ENCODE results near the gene ERCC2. TPM values are rescaled to one million over a fixed set of nuclear protein-coding genes. Genes with fewer than 3 reads are reported as not detected.
"Not testable (repeated sequence)": the region's sequence is repeated elsewhere in the genome, so short reads cannot be mapped to it uniquely, and the experiment has no call there.

The ERCC2 gene
- polyA plus RNA-seq (ENCODE audit: insufficient read length in 10 of 10), result 10 to 100 TPM; 12.0 to 18.1 (median 15.9) TPM
- long read RNA-seq, donor 1, full-length matches to known transcripts, result 3 of 3 reads
- long read RNA-seq, donor 1, partial matches to known transcripts, result 0 of 3 reads
- long read RNA-seq, donor 1, other reads (novel, unspliced or antisense), result 0 of 3 reads
- long read RNA-seq, donor 2, result 0 reads
- long read RNA-seq, donor 3, result 0 reads
- long read RNA-seq, donor 4, result 0 reads
- long read RNA-seq, donor 5, full-length matches to known transcripts, result 2 of 2 reads
- long read RNA-seq, donor 5, partial matches to known transcripts, result 0 of 2 reads
- long read RNA-seq, donor 5, other reads (novel, unspliced or antisense), result 0 of 2 reads
- long read RNA-seq, donor 6, partial matches to known transcripts, result 0 of 1 reads
- long read RNA-seq, donor 6, other reads (novel, unspliced or antisense), result 0 of 1 reads
- long read RNA-seq, donor 7, full-length matches to known transcripts, result 4 of 4 reads
- long read RNA-seq, donor 7, partial matches to known transcripts, result 0 of 4 reads
- long read RNA-seq, donor 7, other reads (novel, unspliced or antisense), result 0 of 4 reads
- long read RNA-seq, donor 8, result 0 reads
- long read RNA-seq, donor 9, result 0 reads

DNA sequence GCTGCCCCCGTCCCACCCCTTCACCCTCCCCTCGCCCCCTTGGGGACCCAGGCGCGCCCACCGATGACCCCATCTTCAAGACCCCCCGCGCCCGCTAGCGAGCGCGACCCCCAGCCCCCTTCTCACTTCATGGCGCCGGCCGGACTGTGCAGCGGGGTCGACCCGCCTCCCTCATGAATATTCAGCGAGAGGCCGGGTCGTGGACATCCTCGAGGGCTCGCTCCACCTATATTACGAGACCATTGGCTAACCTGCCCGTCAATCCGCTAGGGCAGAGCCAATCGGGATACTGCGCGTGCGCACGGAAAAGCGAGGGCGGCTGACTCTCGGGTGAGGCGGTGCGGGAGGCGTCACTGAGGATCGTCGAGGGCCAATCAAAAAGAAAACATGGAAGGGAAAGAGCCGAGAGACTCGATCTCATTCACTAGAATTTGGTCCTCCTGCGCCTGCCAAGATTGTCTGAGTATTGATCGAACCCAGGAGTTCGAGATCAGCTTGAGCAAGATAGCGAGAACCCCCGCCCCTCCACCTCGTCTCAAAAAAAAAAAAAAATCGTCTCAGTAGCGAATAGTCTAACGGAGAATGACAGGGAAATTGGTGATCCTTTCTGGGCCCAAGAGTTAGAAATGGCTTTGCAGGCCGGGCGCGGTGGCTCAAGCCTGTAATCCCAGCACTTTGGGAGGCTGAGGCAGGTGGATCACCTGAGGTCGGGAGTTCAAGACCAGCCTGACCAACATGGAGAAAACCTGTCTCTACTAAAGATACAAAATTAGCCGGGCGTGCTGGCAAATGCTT, at the start of gene ERCC2:
Gene ERCC2, minus strand, starts transcription at position 164 of the 795 bp plus-strand sequence. Its CDS starts 33 bp downstream, at position 131.
- DNase-seq, result peak; percentile 100

DNA sequence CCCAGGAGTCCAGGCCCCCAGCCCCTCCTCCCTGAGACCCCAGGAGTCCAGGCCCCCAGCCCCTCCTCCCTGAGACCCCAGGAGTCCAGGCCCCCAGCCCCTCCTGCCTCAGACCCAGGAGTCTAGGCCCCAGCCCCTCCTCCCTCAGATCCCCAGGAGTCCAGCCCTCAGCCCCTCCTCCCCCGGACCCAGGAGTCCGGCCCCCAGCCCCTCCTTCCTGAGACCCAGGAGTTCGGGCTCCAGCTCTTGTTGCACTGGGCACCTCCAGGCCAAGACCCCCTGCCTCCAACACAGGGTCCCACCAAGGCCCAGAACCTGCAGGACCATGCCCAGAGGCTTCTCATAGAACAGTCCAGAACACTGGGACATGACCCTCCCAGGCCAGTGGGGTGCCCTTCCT, 49.5 kb upstream of the ERCC2 start:
- no peak for DNase-seq

DNA sequence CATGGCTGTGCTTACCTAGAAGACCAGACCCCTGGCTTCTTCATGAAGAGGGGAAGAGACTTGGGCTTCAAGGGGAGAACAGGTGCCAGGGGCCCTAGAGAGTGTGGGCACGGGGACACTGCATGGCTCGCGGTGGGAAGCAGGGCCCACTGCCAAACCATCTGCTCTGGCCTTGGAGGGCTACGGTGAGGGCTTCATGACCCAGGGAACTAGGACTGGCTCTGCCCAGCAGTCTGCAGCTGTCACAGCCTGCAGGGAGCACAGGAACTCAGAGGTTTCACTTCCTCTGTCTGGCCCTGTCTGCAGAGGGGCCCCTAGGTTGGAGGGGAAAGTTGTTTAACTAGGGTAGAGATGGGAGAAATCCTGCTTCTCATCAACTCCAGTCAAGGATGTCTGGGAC, 49.0 kb upstream of the ERCC2 start:
- DNase-seq, result peak; percentile 40 to 55 (median 47)

DNA sequence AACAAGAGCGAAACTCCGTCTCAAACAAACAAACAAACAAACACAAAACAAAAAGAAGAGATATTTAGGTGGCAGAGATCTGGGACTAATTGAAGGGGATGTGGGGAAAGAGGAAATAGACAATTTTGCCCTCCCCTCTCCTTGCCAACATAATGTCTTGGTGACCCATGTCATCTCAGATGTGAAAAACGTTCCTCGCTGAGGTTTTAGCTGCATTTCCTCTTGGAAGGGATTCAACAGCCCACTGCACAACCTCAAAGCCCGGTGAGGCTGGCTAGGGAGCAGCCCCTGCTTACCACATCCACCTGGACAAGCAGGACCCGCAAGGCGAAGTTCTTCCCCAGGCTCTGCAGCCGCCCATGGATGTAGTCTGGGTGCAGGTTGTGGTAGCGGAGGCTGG, 48.4 kb upstream of the ERCC2 start:
- no peak for DNase-seq

DNA sequence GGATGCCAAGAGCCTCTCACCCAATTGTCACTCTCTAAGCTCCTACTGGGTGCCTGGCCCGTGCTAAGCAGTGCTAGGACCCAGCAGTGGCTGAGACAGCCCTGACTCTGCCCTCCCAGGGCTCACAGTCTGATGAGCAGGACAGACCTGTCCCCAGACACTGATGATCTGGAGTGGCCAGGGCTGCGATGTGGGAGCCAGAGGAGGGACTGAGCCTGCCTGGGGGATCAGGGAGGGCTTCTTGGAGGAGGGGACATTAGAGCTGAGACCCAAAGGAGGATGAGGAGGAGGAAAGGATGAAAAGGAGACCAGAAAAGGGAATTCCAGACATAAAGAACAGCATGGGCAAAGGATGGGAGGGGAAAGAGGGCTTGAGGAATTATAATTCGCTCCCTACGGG, 46.8 kb upstream of the ERCC2 start:
- DNase-seq, result no peak

DNA sequence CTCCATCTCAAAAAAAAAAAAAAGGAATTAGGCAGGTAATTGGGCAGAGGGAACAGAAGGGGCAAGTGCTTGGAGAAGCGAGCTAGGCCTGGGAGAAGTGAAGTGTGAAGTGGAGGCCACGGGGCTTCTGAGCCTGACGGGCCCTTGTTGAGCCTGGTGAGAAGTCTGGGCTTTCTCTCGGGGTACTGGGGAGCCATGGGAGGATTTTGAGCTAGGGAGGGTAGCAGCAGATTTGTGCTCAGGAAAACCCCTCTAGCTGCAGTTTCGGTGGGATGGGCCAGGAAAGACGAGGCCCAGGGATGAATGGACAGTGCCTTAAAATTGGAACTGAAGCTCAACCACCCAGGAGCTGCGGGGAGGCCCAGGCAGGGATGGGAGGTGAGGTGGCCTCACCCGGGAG, 44.1 kb upstream of the ERCC2 start:
- no peak for DNase-seq

DNA sequence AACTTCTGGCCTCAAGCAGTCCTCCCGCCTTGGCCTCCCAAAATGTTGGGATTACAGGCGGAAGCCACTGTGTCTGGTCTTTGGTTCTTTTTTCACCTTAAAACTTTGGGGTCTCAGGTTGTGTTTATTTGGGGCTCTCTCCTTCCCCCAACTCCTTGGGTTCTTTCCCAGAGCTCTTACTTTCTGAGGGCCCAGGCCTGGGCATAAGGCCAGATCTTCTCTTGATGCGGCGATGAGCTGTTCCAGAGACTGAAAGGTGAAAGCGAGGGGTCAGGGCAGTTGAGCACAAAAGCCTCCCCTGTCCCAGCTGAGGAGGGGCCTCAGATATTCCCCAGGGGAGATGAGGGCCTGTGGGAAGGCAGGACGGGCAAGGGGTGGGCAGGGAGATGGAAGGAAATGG, 43.1 kb upstream of the ERCC2 start:
- no peak for DNase-seq

DNA sequence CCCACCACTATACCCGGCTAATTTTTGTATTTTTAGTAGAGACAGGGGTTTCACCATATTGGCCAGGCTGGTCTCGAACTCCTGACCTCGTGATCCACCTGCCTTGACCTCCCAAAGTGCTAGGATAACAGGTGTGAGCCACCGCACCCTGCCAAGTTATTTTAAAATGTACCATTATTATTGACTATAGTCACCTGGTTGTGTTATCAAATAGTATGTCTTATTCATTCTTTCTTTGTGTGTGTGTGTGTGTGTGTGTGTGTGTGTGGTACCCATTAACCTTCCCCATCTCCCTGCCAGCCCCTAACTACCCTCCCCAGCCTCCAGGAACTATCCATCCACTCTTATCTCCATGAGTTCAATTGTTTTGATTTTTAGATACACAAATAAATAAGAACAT, 40.0 kb upstream of the ERCC2 start:
- DNase-seq, result not testable (repeated sequence)

DNA sequence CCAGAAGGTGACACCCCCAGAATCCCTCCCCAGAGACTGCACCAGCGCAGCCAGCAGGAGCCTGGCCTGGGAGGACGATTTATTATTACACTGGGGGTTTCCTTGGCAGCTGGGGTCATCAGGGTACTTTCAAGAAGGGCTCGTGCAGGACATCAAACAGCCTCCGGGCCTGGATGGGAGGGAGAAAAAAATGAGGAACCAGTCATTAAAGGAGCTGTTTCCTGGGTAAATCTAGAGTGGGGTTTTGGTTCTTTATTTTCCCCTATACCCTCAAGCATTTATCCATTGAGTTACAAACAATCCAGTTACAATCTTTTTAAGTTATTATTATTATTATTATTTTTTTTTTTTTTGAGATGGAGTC, 39.2 kb upstream of the ERCC2 start:
- no peak for DNase-seq

DNA sequence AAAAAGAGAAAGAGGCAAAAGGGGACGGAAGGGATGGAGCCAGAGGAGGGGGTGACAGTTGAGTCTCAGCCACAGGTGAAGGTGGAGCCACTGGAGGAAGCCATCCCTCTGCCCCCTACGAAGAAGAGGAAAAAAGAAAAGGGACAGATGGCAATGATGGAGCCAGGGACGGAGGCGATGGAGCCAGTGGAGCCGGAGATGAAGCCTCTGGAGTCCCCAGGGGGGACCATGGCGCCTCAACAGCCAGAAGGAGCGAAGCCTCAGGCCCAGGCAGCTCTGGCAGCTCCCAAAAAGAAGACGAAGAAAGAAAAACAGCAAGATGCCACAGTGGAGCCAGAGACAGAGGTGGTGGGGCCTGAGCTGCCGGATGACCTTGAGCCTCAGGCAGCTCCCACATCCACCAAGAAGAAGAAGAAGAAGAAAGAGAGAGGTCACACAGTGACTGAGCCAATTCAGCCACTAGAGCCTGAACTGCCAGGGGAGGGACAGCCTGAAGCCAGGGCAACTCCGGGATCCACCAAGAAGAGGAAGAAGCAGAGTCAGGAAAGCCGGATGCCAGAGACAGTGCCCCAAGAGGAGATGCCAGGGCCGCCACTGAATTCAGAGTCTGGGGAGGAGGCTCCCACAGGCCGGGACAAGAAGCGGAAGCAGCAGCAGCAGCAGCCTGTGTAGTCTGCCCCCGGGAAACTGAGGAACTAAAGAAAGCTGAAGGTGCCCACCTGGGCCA, 38.6 kb upstream of the ERCC2 start:
- no peak for DNase-seq

DNA sequence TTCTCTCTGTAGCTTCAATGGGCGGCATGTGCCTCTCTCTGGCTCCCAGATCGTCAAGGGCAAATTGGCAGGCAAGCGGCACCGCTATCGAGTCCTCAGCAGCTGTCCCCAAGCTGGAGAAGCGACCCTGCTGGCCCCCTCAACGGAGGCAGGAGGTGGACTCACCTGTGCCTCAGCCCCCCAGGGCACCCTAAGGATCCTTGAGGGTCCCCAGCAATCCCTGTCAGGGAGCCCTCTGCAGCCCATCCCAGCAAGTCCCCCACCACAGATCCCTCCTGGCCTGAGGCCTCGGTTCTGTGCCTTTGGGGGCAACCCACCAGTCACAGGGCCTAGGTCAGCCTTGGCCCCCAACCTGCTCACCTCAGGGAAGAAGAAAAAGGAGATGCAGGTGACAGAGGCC, 37.7 kb upstream of the ERCC2 start:
- DNase-seq, result no peak

DNA sequence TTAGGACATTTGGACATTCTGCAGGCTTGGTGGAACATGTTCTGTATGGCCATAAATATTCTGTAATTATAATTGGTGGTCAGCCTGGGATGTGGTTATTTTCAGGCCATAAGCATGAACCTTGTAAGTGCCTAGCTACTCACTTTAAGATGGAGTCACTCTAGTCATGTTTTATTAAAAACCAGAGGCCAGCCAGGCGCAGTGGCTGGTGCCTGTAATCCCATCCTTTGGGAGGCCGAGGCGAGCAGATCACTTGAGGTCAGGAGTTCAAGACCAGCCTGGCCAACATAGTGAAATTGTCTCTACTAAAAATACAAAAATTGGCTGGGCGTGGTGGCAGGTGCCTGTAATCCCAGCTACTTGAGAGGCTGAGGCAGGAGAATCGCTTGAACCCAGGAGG, 37.2 kb upstream of the ERCC2 start:
- DNase-seq, result not testable (repeated sequence)

DNA sequence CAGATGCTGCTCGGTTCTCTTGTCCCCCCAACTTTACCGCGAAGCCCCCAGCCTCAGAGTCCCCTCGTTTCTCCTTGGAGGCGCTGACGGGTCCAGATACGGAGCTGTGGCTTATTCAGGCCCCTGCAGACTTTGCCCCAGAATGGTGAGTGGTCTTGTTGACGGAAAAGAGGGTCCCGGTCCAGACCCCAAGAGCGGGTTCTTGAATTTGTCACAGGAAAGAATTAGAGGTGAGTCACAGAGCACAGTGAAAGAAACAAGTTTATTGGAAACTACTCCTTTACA, 36.7 kb upstream of the ERCC2 start:
- DNase-seq, result no peak

DNA sequence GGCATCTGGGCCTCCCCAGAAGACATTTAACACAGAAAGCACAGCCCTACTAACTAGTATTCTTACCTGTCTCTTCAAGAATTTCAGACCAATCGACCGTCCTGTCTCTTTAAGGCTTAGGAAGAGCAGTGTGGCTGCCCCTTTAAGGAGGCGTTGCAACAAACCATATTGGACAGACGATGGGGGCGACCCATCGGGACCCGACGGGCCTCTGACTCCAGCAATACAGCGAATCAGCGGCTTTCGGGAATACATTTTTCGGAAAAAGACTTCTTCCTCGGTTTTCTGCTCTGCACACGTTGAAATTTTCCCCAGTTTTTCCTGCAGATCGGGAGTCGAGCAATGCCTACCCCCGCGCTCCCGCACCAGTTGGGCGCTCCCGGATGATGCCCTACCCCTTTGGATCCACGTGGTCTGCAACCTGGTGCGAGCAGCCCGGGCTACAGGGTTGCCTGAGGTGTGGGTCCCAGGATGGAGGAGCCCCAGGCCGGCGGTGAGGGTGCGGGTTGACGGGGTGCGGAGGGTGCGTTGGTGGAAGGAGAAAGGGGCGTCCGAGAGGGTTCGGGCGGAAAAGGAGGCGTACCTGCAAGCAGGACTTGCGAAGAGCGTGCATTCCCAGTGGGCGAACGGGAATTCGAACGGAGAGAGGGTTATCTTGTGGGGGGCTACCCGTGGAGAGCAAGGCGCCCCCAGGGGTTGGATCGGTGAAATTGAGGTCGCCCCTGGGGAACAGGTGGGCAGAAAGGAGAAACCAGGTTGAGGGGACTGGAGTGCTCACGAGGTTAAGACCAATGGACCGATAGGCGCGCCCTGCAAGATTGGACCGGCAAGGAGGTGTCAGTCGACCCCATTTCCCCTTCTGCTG, 36.1 kb upstream of the ERCC2 start, which contains the start of gene POLR1G:
Gene POLR1G, plus strand, starts transcription at position 419 of the 865 bp plus-strand sequence. Its CDS starts 53 bp downstream, at position 472.
- DNase-seq, result peak; percentile 84 to 96 (median 86)

DNA sequence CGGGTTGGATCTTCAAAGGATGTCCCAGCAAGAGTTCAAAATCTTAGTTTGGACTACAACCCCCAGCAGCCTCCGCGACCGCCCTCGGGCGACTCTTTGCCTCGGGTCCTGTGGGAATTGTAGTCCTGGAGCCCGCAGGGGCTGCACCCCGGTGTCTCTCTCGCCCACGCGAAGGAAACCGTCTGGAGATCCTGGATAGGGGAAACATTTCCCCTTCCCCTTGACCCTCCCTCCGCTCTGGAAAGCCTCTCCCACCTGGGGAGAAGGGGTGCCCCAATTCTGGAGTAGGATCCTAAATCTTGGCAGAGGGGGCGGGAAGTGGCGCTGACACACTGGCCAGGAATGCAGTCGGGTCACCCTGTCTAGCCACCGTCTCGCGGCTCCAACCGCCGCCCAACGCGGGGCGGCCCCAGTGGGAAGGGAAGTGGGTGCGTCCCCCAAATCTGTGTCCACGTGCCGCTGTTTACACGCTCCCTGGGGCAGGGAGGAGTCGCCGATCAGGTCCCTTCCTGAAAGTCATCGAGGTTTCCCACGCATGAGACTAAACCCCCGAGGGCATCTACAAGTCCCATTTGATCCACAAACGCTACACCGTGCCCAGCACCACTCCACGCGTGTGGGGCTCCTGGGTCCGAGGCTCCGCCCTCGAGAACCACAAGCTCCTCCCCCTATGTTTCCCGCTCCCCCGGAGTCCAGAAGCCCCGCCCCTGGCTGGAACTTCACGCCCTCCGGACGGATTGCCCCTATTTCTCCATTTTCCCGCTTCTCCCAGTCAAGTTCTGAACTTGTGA, 35.3 kb upstream of the ERCC2 start:
- peak; percentile 82 to 91 (median 88) for DNase-seq

DNA sequence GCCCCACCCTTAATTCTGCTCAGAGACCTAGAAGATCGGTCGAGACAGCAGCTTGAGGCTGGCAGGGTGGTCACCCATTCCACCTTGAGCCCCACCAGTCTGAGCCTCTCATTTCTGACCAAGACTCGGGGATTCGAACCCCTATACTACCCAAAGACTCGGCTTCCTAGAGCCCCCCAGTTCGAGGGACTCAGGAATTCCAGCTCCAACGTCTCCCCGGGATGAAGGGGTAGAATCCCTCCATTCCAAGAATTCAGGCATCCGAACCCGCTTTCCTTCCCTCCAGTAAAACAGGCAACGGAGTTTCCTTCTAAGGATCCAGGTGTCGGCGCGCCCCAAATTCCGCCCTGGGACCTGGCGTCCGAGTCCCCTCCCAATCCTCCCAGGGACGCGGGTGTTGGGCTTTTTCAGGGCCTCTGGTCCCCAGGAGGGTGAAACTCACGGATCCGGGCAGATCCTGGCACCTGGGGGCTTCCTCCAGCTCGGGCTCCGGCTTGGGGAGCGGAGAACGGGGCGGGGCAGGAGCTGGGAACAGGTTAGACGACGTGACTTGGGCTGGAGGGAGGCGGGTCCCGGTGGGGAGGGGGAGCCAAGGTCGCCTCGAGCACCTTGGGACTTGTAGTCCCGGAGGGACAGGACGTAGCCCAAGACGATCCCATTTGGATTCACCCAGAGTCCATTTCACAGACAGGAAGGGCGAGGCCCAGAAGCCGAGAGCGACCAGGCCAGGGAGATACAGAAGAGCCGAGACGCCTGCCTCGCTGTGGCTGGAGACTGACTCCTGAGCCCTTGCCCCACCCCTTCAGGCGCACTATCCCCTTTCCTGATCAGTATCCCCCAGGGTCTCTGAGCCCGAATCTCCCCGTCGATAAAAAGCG, 34.4 kb upstream of the ERCC2 start, which contains the start of gene PPP1R13L:
Gene PPP1R13L, minus strand, starts transcription at position 513 of the 878 bp plus-strand sequence. CDS start 6,751 bp downstream, outside the sequence.
- DNase-seq, result peak in 1 of 3 donors; percentile 55

DNA sequence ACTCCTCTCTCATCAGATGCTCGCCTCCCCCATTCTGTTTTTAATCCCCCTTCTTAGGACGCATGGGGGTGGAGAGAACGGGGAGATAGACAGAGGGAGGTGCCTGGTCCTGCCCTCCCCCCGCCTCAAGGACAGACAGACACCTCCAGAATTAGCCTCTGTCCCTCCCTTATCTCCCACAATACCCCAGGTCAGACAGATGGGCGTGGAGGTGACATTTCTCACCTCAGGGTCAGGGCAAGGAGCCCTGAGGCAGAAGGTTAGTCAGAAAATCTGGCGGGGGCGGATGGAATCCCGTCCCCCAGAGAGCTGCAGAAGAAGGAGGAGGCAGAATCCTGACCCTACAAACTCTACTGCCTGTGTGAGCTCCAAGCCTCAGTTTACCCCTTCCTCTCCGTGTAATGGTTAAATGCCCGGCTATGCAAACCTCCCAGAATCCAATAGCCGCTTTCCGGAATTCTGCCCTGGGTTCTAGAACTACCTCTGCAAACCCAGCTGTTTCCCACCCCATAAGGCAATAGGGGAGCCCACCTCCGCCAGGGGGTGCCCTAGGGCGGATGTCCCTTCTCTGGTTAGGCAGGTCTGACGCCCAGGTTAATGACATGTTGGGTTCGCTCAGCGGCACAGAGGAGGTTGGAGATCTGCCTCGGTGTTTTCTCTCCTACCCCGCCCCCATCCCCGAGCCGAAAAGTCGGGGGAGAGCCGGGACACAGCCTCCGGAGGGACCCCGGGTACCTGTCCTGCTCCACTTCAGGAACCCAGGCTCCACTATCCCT, 33.6 kb upstream of the ERCC2 start:
- no peak for DNase-seq

DNA sequence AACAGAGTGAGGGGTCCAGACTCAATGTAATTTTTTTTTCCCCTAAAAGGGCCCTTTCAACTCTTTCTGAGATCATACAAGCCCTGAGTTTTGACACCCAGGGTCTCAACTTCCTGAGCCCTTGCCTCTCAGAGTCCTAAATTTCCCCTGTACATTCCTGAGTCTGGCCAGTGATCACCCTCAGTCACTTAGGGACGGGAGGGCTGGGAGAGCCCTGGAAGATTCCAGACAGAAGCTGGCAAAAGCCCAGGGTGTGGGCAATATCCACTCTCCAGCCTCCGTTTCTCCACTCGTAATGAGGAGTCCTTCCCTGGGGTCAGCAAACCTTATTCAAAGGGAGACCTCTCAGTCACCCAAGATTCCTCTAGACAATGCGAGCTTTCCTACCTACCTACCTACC, 32.9 kb upstream of the ERCC2 start:
- no peak for DNase-seq
